ENCODE measurements around the gene BARX1.
"Not testable (repeated sequence)": the region's sequence is repeated elsewhere in the genome, so short reads cannot be mapped to it uniquely, and the experiment has no call there.

- not testable (repeated sequence) for TF ChIP-seq CTCF (IDR thresholded peaks at IDR 0.05); POLR2AphosphoS5 (IDR thresholded peaks at IDR 0.05; ENCODE audit: insufficient read depth in 1 of 2, low read depth in 1 of 2); POLR2A (IDR thresholded peaks at IDR 0.05)
Measured at GRCh38 chr9:93963489-93963888, 8.3 kb upstream of the BARX1 start.

Measured in vagina (tissue), 2 donors.